Mononuclear cell (primary cell): ENCODE data around the gene ACR. TPM values are rescaled to one million over a fixed set of nuclear protein-coding genes. Genes with fewer than 3 reads are reported as not detected.

Source experiments
- H3K27me3 ChIP-seq: 2 replicates; pipeline ENCODE4 v1.6.0; 2011; ENCODE audit warnings: low read length, control low read depth; ENCODE audit not compliant: insufficient read depth
- H3K4me1 ChIP-seq: 2 replicates; pipeline ENCODE4 v1.5.1; 2011; ENCODE audit warnings: mild to moderate bottlenecking, low read length, control low read depth; ENCODE audit not compliant: insufficient read depth
- H3K4me3 ChIP-seq: 2 replicates; pipeline ENCODE4 v1.5.1; 2011; ENCODE audit warnings: mild to moderate bottlenecking, low read length, moderate library complexity
- H3K9me3 ChIP-seq: 2 replicates; pipeline ENCODE4 v1.5.1; 2011; ENCODE audit warnings: low read depth, mild to moderate bottlenecking, control low read depth, low read length
- total RNA-seq: library from RNA; depleted of rRNA; stranded (reverse); fragments of >200 nt; gene quantifications from one replicate; pipeline ENCODE4 v1.2.3, GENCODE V29; 2012

The ACR gene
- total RNA-seq, 1 donor = not detected

- Histone ChIP-seq H3K9me3 (no peaks in the 10 kb centered on the region), H3K4me1 (no peaks in the 10 kb centered on the region), H3K27me3 (no peaks in the 10 kb centered on the region), H3K4me3 (no peak overlapping the region)
Measured at GRCh38 chr22:50710221-50710620, 27.8 kb upstream of the ACR start.

DNA sequence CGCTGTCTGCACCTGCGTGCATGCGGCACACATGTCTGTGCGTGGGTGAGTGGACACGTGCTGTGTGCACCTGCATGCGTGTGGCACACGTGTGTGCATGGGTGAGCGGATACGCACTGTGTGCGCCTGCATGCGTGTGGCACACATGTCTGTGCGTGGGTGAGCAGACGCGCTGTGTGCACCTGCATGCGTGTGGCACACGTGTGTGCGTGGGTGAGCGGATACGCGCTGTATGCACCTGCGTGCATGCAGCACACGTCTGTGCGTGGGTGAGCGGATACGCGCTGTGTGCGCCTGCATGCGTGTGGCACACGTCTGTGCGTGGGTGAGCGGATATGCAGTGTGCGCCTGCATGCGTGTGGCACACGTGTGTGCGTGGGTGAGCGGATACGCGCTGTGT is 27.1 kb upstream of the ACR start:
- no peaks in the 10 kb centered on the region for H3K4me1 ChIP-seq

DNA sequence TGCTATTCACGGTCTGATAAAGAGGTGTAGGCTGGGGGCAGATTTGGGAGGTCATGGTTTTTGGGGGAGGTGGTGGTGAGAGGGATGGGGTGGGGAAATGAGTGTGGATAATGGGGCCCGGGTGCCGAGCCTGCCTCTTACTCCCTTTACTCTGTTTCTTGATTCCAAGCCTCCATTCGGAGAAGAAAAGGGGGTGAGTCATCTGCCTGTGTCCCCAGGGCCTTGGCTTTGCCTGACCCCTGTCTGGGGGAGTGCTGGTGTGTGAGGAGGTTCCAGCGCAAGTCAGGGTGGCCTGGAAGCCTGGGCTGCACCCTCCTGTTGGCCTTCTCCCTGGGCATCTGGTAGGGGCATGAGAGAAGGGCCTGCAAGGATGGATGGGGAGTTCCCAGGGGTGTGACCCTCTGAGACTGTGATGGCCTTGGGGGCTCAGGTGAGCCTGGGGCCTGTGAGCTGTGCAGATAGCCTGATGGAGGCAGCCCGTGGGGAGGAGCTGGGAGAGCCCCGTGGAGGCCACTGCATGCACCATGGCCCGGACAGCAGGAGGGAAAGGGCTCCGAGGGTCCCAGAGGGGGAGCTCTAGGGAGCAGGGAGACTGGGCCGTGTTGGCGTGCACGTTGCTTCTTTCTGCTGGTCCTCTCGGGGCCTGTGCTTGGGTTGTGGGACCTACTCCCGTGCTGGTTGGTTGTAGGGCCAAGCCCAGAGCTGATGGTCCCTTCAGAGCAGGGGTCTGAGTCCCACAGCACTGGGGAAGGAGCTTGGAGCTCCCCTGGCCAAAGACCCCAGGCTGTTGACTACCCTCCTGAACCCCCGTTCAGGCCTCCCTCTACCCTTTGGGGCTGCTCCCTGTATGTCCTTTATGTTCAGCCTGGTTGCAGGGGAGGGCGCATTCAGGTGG is 26.3 kb upstream of the ACR start:
- Histone ChIP-seq H3K4me1 (no peaks in the 10 kb centered on the region), H3K9me3 (no peaks in the 10 kb centered on the region), H3K27me3 (no peaks in the 10 kb centered on the region), H3K4me3 (no peak overlapping the region)

More for the DNA sequence above, 27.1 kb upstream of the ACR start:
- Histone ChIP-seq H3K4me3 (no peak overlapping the region), H3K9me3 (no peaks in the 10 kb centered on the region), H3K27me3 (no peaks in the 10 kb centered on the region)

DNA sequence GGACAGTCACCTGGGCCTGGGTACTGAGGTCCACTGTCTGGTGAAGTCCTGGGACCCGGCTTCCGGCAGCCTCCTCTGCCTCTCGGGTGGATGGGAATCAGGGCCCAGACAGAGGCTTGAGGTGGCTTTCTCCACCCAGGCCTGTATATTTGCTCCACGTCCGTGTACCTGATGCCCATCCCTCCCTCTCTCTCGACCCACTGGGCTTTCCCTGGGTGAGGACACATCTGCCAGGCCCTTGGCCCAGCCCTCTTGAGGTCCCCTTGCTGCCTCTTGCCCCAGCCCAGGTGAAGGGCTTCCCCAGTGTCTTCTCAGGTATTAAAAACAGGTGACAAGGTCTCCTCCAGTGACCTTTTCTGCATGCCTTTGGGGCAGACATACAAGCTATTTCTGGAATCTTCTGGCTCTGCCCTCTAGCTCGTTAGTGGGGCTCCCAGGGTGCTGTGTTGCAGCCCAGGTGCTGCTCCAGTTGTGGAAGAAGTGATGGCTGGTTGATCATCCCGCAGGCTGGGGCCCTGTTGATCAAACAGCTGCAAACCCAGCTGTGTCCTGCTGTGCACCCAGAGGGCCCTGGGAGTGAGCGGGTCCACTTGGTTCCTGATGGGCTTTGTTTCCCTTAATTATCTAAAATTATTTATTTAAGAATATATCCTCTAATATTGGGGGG is 25.5 kb upstream of the ACR start:
- Histone ChIP-seq H3K4me3 (no peak overlapping the region), H3K4me1 (no peaks in the 10 kb centered on the region), H3K9me3 (no peaks in the 10 kb centered on the region), H3K27me3 (no peaks in the 10 kb centered on the region)

GRCh38 chr22:50713008-50713385 is 25.0 kb upstream of the ACR start:
- Histone ChIP-seq H3K4me3 (no peak overlapping the region), H3K4me1 (no peaks in the 10 kb centered on the region), H3K27me3 (no peaks in the 10 kb centered on the region), H3K9me3 (no peaks in the 10 kb centered on the region)

DNA sequence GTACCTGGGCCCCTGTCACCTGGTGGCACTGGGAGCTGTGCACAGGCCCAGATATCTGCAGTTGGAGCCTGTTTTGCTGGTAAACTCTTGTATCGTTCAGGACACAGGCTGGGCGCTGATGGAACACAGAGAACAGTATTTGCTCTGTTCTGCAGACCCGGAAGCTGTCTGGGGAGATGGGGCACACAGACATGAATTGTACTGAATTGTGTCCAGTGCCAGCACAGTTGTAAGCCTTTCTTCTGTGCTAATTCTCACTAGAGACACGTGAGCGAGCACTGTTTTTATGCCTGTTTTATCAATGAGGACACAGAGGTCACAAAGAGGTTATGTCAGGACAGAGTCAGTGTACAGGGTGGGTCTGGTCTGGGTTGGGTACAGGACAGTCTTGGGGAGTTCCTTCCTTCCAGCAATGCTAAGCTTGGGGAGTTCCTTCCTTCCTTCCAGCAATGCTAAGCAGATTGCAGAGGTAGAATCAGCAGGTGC is 24.4 kb upstream of the ACR start:
- Histone ChIP-seq H3K9me3 (no peaks in the 10 kb centered on the region), H3K4me3 (no peak overlapping the region), H3K4me1 (no peaks in the 10 kb centered on the region), H3K27me3 (no peaks in the 10 kb centered on the region)

- Histone ChIP-seq H3K27me3 (no peaks in the 10 kb centered on the region), H3K4me1 (no peaks in the 10 kb centered on the region), H3K9me3 (no peaks in the 10 kb centered on the region), H3K4me3 (no peak overlapping the region)
Measured at GRCh38 chr22:50714150-50714549, 23.9 kb upstream of the ACR start.

GRCh38 chr22:50714631-50715179 is 23.3 kb upstream of the ACR start:
- no peaks in the 10 kb centered on the region for H3K27me3 ChIP-seq
- no peak overlapping the region for H3K4me3 ChIP-seq
- no peaks in the 10 kb centered on the region for H3K4me1 ChIP-seq
- H3K9me3 ChIP-seq = no peaks in the 10 kb centered on the region

GRCh38 chr22:50715250-50715649 is 22.8 kb upstream of the ACR start:
- no peak overlapping the region for H3K4me3 ChIP-seq
- no peaks in the 10 kb centered on the region for H3K4me1 ChIP-seq

DNA sequence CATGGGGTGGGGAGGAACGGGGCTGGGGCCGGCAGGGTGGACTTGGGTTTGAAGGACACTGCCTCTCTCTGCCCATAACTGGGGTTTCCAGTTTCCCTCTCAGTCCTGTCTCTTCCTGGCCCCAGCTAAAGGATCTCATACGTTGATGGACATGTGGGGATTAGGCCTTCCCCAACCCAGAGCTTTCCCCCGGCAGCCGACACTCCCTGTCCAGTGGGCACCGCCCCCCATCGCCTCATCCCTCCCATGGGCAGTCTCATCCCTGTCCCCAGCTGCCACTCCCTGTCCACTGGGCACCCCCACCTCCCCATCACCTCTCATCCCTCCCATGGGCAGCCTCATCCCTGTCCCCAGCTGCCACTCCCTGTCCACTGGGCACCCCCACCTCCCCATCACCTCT is 22.2 kb upstream of the ACR start:
- no peak overlapping the region for H3K4me3 ChIP-seq
- no peaks in the 10 kb centered on the region for H3K9me3 ChIP-seq

More at GRCh38 chr22:50715250-50715649, 22.8 kb upstream of the ACR start:
- Histone ChIP-seq H3K9me3 (no peaks in the 10 kb centered on the region), H3K27me3 (no peaks in the 10 kb centered on the region)

GRCh38 chr22:50716290-50717024 is 21.5 kb upstream of the ACR start:
- H3K9me3 ChIP-seq = no peaks in the 10 kb centered on the region
- no peak overlapping the region for H3K4me3 ChIP-seq
- no peaks in the 10 kb centered on the region for H3K4me1 ChIP-seq
- H3K27me3 ChIP-seq = no peaks in the 10 kb centered on the region

More for the DNA sequence above, 22.2 kb upstream of the ACR start:
- H3K4me1 ChIP-seq = no peaks in the 10 kb centered on the region
- H3K27me3 ChIP-seq = no peaks in the 10 kb centered on the region

DNA sequence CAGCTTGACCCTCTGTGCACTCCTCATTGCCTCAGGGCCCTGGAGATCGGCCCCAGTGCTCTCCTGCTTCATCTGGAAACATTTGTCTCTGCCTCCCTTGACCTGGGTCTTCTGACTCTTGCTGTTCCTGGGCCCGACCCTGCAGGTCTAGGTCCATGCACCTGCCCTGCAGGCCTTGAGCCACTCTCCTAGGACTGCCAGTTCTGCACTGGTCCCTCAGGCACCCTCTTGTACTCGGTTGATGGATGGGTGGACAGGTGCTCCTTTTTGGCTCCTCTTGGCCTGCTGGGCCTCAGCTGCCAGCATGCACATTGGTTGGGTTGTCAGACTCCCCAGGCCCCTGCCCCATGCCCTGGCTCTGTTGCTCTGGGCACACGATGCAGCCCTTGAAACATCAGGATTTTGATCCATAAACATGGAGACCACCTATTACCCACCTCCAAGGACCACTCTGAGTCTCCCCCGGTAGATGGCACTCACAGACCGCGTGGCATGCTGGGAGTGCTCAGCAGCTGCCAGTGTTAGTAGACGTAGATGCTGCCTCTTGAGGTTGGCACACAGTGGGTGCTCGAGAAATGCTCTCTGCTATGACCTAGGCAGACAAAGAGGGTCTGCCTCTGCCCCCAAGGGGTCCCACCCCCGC is 20.2 kb upstream of the ACR start:
- Histone ChIP-seq H3K27me3 (no peaks in the 10 kb centered on the region), H3K4me3 (no peak overlapping the region), H3K4me1 (no peaks in the 10 kb centered on the region), H3K9me3 (no peaks in the 10 kb centered on the region)

DNA sequence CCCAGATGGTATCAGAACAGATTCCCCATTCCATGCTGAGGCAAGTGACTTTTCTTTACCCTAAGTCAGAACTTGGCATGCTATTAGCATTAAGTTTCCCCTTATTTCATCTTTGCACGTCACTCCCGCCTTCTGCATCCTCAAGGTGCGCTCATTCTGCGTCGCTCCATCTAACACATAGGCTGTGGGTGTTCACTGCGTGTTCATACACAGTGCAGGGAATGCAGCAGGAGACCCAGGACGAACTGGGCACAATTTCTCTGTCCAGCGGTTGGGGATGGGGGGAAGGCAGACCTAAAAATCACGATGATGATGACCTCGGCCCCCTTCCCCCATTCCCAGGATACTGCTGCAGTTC is 19.7 kb upstream of the ACR start:
- no peaks in the 10 kb centered on the region for H3K4me1 ChIP-seq
- H3K9me3 ChIP-seq = no peaks in the 10 kb centered on the region
- H3K4me3 ChIP-seq = no peak overlapping the region
- no peaks in the 10 kb centered on the region for H3K27me3 ChIP-seq

- H3K4me3 ChIP-seq = no peak overlapping the region
- H3K4me1 ChIP-seq = no peaks in the 10 kb centered on the region
- H3K9me3 ChIP-seq = no peaks in the 10 kb centered on the region
- H3K27me3 ChIP-seq = no peaks in the 10 kb centered on the region
Measured at GRCh38 chr22:50719814-50720300, 18.1 kb upstream of the ACR start.
